ENCODE data around the gene RAD51B. TPM values are rescaled to one million over a fixed set of nuclear protein-coding genes. Genes with fewer than 3 reads are reported as not detected.

Gene RAD51B
- total and polyA plus RNA-seq, 2 of the 13 experiments (the other 11 are each of a cell fraction or from before 2014, with no cell fraction given) = 7.0 to 9.5 TPM

DNA sequence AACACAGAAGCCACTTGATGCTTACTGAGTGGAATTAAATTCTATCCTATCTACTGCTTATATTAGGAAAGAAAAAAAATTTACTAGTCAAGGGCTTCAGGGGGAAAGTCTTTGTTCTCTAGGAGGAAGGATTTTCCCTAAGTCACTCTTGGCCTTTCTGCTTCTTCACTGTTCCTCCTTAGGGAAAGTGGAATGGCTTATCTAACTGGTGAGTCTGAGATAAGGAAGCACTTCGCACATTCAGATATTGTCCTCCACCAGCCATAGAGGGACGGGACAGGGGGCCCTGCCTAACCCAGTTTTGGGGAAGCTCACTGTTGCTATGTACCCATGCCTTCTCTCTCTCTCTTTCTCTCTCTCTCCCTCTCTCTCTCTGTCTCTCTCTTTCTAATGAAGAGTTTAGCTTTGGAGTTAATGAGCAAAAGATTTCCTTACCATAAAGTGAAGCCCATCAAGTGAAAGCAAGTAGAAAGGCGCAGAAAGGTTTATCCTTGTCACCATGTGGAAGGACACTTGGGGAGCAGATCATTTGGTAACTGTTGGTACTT lies 522.7 kb downstream of the RAD51B start (continued):
- TF ChIP-seq ZNF644 (CRISPR knock-in tag; IDR thresholded peaks at IDR 0.05; ENCODE audit: low read depth) = no peak
- TF ChIP-seq MXD4 (CRISPR knock-in tag; IDR thresholded peaks at IDR 0.05) = no peak

DNA sequence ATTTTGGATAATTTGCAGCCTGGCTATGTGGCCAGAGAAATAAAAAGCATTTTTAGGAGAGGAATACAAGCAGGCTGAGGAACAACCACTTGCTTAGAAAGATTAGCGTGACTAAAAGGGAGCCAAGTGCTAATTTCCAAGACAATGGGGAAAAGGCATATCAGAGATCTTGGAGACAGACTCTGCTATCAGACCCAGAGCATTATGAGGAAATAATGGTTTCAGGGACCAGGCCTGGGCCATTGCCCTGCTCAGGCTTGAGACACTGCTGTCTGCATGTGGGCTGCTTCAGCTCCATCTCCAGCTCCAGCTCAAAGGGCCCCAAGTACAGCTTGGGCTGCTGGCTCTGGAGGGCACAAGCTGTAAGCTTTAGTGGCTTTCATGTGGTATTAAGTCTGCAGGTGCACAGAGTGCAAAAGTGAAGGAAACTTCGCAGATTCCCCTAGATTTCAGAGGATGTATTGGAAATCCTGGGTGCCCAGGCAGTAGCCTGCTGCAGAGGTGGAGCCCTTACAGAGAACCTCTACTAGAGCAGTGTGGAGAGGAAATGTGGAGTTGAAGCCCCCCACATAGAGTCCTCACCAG lies 524.0 kb downstream of the RAD51B start:
- no peak for FAIRE-seq
- DNase-seq (ENCODE audit: low spot score) = no peak
- peaks cover 21% of the 10 kb centered on the region for H3K4me1 ChIP-seq (ENCODE audit: insufficient read depth, low read length)
- no peaks in the 10 kb centered on the region for H4K20me1 ChIP-seq (ENCODE audit: insufficient read depth, low read length)
- no peak overlapping the region for H2AFZ ChIP-seq (ENCODE audit: low read length)
- no peak overlapping the region for H3K4me2 ChIP-seq (ENCODE audit: low read depth, low read length)
- no peak overlapping the region for H3K27ac ChIP-seq (ENCODE audit: extremely low read length, insufficient read depth, low read length)
- ATAC-seq = no peak
- CTCF ChIA-PET (ENCODE audit: low intra/inter-chr PET ratio, low total read pairs) = no interaction called here
- in situ Hi-C loops (cut with HindIII; ENCODE audit: extremely low pct_ligation_motif_present, low pct_unique_long_range_greater_than_20kb) (no loop called here), intact Hi-C loops (cut with micrococcal nuclease; ENCODE audit: unreplicated experiment) (no loop called here)
- no peak overlapping the region for H3K4me3 ChIP-seq (replicated peaks in 1 of 3; ENCODE audit: insufficient read depth in 1 of 3, low read depth in 2 of 3, low read length in 3 of 3)
- TF ChIP-seq MIER2 (CRISPR knock-in tag; IDR thresholded peaks at IDR 0.05) (no peak), ZNF660 (CRISPR knock-in tag; IDR thresholded peaks at IDR 0.05; ENCODE audit: borderline replicate concordance, low read depth) (no peak), ZNF615 (CRISPR knock-in tag; IDR thresholded peaks at IDR 0.05; ENCODE audit: borderline replicate concordance) (no peak), NBN (conservative IDR thresholded peaks at IDR 0.05) (no peak), ZNF773 (CRISPR knock-in tag; IDR thresholded peaks at IDR 0.05; ENCODE audit: borderline replicate concordance) (no peak), ZNF441 (CRISPR knock-in tag; IDR thresholded peaks at IDR 0.05; ENCODE audit: borderline replicate concordance) (no peak)
- TF ChIP-seq, protein P1, sequence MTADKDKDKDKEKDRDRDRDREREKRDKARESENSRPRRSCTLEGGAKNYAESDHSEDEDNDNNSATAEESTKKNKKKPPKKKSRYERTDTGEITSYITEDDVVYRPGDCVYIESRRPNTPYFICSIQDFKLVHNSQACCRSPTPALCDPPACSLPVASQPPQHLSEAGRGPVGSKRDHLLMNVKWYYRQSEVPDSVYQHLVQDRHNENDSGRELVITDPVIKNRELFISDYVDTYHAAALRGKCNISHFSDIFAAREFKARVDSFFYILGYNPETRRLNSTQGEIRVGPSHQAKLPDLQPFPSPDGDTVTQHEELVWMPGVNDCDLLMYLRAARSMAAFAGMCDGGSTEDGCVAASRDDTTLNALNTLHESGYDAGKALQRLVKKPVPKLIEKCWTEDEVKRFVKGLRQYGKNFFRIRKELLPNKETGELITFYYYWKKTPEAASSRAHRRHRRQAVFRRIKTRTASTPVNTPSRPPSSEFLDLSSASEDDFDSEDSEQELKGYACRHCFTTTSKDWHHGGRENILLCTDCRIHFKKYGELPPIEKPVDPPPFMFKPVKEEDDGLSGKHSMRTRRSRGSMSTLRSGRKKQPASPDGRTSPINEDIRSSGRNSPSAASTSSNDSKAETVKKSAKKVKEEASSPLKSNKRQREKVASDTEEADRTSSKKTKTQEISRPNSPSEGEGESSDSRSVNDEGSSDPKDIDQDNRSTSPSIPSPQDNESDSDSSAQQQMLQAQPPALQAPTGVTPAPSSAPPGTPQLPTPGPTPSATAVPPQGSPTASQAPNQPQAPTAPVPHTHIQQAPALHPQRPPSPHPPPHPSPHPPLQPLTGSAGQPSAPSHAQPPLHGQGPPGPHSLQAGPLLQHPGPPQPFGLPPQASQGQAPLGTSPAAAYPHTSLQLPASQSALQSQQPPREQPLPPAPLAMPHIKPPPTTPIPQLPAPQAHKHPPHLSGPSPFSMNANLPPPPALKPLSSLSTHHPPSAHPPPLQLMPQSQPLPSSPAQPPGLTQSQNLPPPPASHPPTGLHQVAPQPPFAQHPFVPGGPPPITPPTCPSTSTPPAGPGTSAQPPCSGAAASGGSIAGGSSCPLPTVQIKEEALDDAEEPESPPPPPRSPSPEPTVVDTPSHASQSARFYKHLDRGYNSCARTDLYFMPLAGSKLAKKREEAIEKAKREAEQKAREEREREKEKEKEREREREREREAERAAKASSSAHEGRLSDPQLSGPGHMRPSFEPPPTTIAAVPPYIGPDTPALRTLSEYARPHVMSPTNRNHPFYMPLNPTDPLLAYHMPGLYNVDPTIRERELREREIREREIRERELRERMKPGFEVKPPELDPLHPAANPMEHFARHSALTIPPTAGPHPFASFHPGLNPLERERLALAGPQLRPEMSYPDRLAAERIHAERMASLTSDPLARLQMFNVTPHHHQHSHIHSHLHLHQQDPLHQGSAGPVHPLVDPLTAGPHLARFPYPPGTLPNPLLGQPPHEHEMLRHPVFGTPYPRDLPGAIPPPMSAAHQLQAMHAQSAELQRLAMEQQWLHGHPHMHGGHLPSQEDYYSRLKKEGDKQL (CRISPR knock-in tag; IDR thresholded peaks at IDR 0.05; ENCODE audit: low read depth) = no peak
- TF ChIP-seq, protein P2, sequence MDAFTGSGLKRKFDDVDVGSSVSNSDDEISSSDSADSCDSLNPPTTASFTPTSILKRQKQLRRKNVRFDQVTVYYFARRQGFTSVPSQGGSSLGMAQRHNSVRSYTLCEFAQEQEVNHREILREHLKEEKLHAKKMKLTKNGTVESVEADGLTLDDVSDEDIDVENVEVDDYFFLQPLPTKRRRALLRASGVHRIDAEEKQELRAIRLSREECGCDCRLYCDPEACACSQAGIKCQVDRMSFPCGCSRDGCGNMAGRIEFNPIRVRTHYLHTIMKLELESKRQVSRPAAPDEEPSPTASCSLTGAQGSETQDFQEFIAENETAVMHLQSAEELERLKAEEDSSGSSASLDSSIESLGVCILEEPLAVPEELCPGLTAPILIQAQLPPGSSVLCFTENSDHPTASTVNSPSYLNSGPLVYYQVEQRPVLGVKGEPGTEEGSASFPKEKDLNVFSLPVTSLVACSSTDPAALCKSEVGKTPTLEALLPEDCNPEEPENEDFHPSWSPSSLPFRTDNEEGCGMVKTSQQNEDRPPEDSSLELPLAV (CRISPR knock-in tag; conservative IDR thresholded peaks at IDR 0.05; ENCODE audit: low read depth) = no peak
- H3K79me2 ChIP-seq (ENCODE audit: insufficient read depth, low read length) = no peaks in the 10 kb centered on the region
- POLR2A ChIA-PET = no interaction called here
- WGBS (ENCODE audit: low lambda C conversion rate) = 92% methylated on average over 1 of the region's 2 CpGs
- peaks cover 9% of the 10 kb centered on the region; the same call in 1 of the 2 replicates for H3K9me3 ChIP-seq (ENCODE audit: low read length)
- no TSS peak for BruUV-seq (replicated peaks)
- no peaks in the 10 kb centered on the region for H3K36me3 ChIP-seq (replicated peaks in 1 of 2; ENCODE audit: control insufficient read depth in 1 of 2, insufficient read depth in 2 of 2, low read length in 2 of 2)
- no peak overlapping the region for H3K9ac ChIP-seq (ENCODE audit: insufficient read depth, low read depth, low read length)
- no peaks in the 10 kb centered on the region for H3K27me3 ChIP-seq (ENCODE audit: control insufficient read depth in 1 of 2, insufficient read depth in 2 of 2, low read length in 2 of 2)

Data from HepG2 (cell line).